HG03139 (cell line): ENCODE data around the gene LRG1.

Experiments
- ATAC-seq: cut with Tn5 transposase; IDR thresholded peaks from one replicate; pipeline ENCODE4 v1.9.1; 2021; ENCODE audit not compliant: unreplicated experiment

Gene LRG1

DNA sequence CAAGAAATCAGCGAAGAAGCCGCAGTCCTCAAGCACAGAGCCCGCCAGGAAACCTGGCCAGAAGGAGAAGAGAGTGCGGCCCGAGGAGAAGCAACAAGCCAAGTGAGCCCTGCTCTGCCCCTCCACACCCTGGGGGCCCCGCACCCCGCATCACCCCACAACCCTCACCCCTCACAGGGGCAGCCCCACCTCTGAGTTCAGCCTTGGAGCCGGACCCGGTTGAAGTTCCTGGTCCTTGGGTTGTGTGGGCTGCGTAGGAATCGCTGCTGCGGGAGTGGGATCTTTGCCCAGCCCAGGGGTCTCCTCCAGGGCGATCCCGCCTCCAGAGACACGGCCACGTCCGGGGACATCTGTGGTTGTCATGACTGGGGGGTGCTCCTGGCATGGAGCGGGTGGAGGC is 43.5 kb downstream of the LRG1 start:
- ATAC-seq = no peak

DNA sequence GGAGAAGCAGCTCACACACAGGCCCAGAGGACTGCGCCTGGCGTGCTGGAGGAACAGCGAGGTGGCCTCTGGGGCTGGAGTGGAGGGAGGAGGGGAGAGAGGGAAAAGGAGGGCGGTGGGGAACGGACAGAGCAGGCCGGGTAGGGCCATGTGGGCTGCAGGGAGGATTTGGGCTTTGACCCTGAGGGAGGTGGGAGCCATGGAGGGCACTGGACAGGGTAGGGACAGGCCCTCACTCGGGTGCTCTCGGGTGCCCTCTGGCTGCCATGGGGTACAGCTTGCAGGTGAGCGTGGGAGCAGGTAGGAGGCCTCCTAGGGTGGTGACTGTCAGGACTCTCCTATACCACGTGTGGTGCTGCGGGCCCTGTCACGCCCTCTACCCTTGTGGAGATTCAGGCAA is 44.4 kb downstream of the LRG1 start:
- no peak for ATAC-seq

DNA sequence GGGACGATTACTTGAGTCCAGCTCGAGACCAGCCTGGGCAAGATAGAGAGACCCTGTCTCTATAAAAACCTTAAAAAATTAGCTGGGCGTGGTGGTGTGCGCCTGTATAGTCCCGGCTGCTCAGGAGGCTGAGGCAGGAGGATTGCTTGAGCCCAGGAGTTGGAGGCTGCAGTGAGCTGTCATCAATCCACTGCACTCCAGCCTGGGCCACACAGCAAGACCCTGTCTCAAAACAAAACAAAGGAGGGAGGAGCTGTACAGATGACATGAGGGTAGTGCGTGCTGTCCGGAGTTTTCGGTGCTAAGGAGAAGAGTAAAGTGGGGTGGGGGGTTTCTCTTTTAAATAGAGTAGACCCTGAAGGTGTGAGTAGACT is 45.2 kb downstream of the LRG1 start:
- no peak for ATAC-seq

DNA sequence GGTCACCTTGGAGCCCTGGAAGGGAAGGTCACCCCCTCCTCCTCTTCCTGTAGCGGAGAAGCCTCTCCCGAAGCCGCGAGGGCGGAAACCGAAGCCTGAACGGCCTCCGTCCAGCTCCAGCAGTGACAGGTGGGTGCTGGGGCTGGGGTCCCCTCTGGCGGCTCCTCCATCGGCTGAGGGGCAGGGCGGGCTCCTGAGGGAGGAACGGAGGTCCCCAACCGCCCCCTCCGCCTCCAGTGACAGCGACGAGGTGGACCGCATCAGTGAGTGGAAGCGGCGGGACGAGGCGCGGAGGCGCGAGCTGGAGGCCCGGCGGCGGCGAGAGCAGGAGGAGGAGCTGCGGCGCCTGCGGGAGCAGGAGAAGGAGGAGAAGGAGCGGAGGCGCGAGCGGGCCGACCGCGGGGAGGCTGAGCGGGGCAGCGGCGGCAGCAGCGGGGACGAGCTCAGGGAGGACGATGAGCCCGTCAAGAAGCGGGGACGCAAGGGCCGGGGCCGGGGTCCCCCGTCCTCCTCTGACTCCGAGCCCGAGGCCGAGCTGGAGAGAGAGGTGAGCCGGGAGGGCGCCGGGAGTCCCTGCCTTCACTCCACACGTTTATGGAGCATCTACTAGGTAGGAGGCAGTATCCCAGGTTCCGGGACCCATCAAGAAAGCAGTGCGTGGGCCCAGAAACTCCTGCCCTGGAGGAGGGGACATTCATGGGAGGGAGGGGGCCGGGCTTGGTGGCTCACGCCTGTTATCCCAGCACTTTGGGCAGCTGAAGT is 45.7 kb downstream of the LRG1 start:
- no peak for ATAC-seq

DNA sequence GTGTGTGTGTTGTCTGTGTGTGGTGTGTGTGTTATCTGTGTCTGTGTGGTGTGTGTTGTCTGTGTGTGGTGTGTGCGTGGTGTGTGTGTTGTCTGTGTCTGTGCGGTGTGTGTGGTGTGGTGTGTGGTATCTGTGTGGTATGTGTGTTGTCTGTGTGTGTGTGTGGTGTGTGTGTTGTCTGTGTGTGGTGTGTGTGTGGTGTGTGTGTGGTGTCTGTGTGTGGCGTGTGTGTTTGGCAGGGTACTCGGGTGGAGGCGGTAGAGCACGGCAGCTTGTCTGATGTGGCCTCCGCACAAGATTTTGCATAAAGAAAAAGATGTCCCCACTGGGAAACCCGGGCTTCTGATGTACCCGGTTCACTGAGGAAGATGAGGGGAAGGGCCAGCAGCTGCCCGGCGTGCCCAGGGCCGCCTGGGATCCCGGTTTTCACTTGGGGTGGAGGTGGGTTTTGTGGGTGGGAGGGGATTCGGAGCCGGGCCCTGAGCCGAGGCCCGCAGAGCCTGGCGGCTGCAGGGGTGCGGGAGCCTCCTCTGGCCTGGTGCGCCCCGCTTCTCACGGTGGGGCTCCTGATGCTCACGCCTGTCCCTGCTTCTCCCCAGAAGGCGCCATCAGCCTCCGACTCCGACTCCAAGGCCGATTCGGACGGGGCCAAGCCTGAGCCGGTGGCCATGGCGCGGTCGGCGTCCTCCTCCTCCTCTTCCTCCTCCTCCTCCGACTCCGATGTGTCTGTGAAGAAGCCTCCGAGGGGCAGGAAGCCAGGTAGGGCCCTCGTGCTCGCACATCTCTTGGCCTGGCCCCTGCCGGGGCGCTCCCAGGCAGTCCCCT is 46.5 kb downstream of the LRG1 start:
- no peak for ATAC-seq

DNA sequence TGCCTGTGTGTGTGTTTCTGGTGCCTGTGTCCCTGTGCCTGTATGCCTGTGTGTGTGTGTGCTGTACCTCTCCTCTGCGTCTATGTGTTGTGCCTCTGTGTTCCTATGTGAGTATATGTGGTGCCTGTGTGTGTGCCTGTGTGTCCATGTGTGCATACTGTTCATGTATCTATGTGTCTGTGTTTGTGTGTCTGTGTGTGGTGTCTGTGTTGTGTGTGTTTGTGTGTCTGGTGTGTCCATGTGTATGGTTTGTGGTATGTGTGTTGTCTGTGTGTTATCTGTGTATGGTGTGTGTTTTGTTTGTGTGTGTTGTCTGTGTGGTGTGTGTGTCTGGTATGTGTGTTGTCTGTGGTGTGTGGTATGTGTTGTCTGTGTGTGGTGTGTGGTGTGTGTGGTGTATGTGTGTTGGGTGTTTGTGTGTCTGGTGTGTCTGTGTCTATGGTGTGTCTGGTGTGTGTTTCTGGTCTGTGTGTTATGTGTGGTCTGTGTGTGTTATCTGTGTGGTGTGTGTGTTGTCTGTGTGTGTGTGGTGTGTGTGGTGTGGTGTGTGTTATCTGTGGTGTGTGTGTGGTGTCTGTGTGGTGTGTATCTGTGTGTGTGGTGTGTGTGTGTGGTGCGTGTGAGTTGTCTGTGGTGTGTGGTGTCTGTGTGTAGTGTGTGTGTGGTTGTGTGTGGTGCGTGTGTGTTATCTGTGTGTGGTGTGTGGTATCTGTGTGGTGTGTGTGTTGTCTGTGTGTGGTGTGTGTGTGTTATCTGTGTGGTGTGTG is 47.3 kb downstream of the LRG1 start:
- no peak for ATAC-seq

DNA sequence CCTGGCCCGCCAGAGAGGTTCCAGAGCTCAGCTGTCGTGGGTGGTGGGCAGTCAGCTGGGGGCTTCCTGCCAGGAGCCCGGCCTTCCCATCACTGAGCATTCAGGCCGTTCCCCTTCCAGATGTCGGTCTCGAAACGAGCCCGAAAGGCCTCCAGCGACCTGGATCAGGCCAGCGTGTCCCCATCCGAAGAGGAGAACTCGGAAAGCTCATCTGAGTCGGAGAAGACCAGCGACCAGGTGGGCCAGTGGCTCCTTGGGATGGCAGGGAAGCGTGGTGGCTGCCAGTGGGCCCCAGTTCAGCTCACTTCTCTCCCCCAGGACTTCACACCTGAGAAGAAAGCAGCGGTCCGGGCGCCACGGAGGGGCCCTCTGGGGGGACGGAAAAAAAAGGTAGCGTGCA is 48.4 kb downstream of the LRG1 start:
- no peak for ATAC-seq

DNA sequence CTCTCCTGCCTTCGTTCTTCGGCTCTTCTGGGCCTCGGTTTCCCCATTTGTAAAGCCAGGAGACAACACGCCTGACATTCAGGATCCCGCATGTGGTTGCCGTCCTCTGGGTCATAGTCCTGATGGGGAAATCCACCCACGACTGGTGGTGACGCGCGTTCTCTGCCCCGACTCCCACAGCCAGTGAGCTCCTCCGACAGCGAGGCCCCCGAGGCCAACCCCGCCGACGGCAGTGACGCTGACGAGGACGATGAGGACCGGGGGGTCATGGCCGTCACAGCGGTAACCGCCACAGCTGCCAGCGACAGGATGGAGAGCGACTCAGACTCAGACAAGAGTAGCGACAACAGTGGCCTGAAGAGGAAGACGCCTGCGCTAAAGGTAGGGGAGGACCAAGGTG is 51.3 kb downstream of the LRG1 start:
- ATAC-seq = no peak

DNA sequence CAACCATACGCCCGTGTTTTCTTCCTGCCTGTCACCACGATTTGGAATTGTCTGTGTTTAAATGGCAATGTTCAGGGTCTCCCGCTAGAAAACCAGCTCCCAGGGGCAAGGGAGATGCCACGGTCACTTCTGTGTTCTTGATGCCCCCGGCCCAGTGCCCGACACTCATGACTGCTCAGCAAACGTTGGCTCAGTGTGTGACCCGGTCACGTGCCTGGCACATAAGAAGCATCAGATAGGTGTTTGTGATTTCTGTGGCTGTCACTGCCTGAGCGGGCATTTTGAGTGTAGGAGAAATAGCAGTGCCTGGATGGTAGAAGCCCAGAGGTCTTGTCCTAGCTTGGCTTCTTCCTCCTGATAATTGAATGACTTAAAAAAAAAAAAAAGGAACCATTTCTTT is 52.3 kb downstream of the LRG1 start:
- ATAC-seq = no peak
